CD4-positive, alpha-beta T cell treated with Interleukin-4 for 4 hours (primary cell): Measurements from ENCODE around the gene SCAMP5.

Experiments used
- DNase-seq: peaks from one replicate; pipeline ENCODE4 v3.0.0-alpha.2; 2020

The SCAMP5 gene

DNA sequence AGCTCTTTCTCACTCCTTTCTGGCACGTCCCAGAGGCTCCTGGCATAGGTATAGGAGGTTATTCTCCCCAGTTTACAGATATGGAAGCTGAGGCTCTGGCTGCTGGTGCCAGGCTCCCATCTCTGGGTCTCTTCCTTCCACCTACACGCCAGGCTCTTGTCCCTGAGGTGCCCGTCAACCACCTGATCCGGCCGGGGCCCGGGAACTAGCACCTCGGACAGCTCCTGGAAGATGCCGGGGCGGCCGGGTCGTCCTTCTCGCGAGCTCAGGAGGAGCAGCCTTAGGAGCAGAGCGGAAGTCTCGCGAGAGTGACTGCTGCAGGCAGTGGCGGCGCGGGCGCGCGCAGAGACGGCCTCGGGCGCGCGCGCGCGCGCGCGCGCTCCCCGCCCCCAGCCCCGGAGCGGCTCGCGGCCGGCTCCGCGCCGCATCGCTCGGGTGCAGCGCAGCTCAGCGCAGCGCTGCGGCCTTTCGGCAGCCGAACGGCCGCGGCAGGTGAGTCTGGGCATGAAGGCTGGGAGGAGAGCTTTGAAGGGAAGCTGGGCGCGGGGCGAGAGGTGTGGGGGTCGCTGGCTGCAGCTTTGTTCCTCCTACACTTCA lies at the start of gene SCAMP5:
TSS of gene SCAMP5 (plus strand) at position 382 of the 597 bp plus-strand sequence. CDS start 16,277 bp downstream, outside the sequence.
- peak; percentile 88 for DNase-seq

DNA sequence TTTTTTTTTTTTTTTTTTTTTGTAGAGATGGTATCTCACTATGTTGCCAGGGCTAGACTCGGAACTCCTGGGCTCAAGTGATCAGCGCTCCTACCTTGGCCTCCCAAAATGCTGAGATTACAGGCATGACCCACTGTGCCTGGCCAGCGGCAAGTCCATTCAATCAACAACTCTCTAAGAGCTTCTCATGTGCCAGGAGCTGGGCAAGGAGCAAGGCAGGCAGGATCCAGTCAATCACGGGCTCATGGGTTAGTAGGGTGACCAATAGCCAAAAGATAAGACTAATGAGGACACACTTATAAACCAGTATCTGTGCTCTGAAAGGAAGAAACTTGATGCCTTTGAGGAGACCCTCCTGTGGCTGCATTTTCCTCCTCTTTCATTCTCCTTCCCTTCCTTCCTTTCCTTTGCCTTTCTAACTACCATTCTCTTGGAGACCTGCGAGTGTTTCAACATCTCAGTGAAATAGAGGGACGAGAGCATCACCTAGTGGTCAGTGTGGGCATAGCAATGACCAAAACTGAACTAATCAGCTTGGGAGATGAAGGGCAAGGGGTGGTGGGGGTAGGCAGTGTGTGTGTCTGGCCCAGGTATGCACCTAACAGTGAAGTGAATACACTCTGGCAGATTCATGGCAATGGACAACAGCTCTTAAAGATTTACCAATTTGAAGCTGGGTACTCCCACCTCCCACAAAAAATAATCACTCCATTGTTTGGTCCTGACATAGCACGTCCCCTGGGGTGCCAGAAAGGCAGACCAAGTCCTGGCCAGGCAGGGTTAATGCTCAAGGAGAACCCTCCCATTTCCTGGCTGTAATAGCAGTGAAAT lies 45.1 kb upstream of the SCAMP5 start:
- DNase-seq = peak; percentile 80

DNA sequence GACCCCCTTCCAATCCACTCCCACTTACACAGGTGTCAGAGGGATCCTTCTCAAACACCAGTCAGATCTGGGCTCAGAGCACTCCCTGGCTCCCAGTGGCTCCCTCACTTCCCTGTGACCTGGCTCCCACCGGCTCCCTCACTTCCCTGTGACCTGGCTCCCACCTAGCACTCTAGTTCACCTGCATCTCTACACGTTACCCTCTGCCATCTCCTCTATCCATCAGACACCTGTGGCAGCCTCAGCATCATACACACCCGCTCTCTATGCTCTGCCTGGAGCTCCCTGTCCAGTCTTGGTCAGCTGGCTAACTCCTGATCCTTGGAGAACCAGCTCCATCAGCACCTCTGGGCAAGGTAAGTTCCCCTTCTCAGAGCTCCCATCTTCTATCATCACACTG lies 44.4 kb upstream of the SCAMP5 start:
- DNase-seq = no peak

GRCh38 chr15:74954515-74954914 lies 40.8 kb upstream of the SCAMP5 start:
- DNase-seq = no peak

GRCh38 chr15:74955017-74955416 lies 40.3 kb upstream of the SCAMP5 start:
- no peak for DNase-seq

GRCh38 chr15:74955796-74956647 lies 39.3 kb upstream of the SCAMP5 start:
- peak; percentile 42 for DNase-seq

DNA sequence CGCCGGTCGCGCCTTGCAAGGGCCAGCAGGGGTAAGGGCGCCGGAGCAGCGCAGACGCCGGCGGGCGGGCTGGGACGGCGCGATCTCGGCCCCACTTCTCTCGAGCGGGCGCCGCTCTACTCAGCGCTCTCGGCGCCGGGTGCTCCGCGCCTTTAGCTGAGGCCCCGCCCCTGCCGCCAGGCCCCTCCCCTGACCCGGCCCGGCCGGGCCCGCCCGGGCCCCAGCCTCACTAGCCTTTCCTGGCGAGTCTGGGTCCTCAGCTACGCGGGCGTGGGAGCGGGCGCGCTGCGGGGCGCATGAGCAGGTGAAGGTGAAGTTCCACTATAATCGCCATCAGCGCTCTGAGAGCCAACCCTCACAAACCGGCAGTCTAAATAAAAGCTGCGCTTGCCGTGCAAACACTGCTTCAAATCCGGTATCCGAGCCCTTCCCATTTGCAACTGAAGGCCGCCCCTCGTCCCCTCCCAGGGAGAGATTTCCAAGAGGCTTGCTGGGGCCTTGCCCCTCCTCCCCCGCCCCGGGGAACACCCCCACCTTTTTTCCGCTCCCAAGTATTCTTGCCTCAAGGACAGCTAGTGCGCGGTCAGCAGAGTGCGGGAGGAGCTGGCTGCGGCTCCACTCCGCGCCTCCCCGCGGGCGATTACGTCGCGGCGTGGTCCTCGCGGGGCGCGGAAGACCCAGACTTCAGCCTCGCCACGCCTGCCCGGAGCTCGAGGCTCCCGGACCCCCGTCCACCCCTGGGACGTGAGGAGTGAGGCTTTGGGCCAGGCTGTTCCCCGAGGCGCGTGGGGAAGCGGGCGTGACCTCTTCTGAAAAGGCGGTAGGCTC lies 38.5 kb upstream of the SCAMP5 start, which contains the start of gene RPP25:
TSS of gene RPP25 (minus strand) at position 125 of the 828 bp plus-strand sequence. CDS start 189 bp downstream, outside the sequence.
- peak; percentile 46 for DNase-seq

- DNase-seq = no peak
Observed at GRCh38 chr15:74957476-74958035, 37.8 kb upstream of the SCAMP5 start.

DNA sequence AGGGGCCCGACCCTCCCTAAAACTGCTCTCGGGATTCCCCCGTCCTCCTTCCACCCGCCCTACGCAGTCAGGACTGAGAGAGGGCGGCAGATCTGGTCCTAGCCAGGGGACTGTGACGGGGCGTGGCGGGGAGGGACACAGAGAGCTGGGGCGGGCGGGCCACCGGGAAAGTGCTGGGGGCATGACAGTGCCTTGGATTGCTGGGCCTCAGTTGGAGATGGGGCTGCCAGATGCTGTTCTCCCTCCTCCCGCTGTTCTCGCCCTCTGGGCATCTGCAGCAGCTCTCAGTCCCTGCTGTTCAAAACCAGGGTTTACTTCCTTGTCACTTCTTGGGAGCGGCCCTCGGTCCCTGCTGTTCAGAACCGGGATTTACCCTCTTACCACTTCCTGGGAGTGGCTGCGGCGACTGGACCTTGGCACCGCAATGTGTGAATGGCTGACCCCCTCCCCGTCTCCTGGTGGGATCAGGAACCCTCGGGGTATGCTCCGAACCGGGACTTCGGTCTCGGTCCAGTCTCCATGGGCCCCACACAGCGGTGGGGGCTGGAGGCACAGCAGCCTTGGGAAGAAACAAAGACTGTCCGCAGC lies 36.9 kb upstream of the SCAMP5 start:
- no peak for DNase-seq

DNA sequence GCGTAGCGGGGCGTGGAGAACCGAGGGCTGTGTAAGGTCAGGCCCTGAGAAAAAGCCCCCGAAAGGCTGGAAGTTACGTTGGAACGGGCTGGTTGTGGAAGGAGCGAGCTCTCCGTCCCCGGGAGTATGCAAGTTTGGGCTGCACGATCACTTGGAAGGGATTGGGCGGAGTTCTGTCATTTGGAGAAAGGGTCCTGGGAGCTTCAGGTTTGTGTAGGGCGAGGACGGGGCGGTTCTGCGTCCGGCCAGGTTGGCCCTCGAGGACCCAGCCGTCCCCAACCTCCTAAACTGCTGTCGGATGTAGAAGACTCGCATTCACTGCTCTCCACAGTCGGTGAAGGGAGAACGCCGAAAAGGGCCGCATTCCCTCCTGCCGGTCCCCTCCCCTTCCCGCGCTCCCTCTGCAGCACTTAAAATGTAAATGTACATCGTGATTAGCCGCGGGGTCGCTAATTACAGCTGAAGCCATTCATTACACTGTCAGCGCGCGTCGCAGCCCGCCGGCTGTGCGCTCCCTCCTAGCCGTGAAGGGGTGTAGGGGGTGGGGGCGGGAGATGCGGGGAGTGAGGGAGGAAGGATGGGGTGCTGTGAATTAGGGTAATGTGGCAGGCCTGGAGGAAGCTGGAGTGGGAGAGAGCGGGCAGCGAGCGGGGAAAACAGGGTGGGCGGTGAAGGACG lies 36.3 kb upstream of the SCAMP5 start:
- DNase-seq = no peak

- no peak for DNase-seq
Observed at GRCh38 chr15:74959586-74959939, 35.8 kb upstream of the SCAMP5 start.

- no peak for DNase-seq
Observed at GRCh38 chr15:74960286-74960685, 35.1 kb upstream of the SCAMP5 start.

GRCh38 chr15:74960995-74961588 lies 34.3 kb upstream of the SCAMP5 start:
- DNase-seq = no peak

DNA sequence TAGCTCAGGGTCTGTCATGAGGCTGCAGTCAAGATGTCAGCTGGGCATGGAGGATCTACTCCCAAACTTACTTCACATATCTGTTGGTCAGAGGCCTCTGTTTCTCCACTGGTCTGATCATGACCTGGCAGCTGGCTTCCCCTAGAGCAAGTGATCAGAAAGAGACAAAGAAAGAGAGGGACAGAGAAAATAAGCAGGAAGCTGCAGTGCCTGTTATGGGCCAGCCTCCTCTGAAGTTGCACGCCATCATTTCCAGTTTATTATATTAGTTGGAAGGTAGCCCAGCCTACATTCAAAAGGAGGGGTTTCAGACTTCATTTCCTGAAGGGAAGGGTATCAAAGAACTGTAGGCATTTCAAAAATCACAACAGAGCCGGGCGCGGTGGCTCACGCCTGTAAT lies 33.7 kb upstream of the SCAMP5 start:
- no peak for DNase-seq

DNA sequence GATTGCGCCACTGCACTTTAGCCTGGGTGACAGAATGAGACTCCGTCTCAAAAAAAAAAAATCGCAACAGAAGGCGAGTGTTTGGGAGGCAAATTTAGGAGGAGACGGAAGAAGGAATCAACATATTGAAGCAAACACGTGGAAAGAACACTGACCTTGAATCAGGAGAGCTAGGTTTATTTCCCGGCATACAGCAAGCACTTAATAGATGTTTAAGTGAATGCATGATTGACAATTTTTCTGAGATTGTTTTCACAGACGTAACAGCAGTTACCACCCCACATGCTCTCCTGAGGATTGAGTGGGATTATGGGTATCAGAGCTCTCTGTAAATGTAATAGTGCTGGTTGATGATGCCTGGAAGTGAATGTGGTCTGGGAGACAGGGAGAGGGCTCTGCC lies 33.1 kb upstream of the SCAMP5 start:
- no peak for DNase-seq

DNA sequence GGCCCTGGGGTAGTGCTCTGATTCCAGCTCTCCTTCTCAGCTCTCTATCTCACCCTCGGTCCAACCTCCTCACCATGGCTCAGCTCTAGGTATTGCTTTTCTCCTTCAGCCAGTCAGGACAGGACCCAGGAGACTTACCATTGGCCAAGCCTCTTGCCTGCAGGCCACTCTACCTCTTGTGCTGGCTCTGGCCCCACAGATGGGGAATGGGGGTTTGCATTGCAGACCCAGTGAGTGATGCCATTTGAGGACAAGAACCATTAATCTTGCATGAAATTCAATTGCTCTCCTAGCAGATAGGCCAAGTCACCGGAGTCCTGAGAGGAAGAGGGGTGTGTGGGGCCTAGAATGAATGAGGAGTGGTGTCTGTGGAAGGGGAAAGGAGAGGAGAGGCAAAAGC lies 32.7 kb upstream of the SCAMP5 start:
- no peak for DNase-seq

DNA sequence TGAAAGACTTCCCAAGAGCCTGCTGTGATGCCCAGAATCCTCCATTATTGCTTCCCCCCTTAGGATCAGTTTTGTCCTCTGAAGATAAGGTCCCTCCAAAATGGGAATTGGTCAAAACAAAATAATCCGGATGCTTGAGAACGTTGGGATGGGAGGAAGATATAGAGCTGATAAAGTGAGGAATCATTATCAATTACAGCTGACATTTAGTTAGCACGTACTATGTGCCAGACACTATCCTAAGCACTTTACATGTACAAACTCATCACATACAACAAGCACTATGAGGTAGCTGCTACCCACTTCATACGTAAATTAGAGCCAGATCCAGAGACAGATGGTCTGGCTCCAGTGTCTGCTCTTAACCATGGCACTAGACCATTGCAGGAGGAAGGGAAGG lies 32.1 kb upstream of the SCAMP5 start:
- no peak for DNase-seq

- no peak for DNase-seq
Observed at GRCh38 chr15:74964794-74965193, 30.6 kb upstream of the SCAMP5 start.

DNA sequence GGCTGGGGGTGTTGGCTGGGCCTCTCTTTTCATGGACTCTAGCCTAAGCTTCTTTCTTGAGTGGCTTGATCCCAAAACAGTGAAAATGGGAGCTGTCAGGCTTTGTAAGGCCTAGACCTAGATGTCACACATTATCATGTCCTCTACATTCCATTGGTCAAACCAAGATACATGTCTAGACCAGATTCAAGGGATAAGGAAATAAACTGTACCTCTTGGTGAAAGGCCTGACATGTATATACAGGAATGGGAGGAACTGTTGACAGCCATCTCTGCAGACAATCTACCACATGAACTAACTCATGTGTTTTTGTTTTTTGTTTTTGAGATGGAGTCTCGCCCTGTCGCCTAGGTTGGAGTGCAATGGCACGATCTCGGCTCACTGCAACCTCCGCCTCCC lies 27.7 kb upstream of the SCAMP5 start:
- DNase-seq = no peak

DNA sequence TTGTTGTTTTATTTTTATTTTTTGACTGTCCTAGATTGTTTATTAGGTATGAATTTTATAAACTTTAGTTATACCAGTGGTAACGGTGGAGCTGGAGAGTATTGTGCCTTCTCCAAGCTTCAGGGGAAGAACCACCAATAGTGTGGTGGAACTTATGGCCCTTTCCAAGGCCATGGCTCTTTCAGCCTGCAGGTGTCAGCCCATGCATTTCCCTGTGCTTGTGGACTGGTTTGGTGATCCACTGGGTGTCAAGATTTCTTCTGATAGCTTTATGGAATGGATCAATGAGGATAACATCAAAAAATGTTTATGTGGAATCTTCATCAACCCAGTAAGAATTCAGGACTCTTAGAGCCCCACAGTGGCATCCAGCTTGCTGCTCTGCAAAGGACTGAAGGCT lies 19.2 kb upstream of the SCAMP5 start:
- DNase-seq = no peak

- no peak for DNase-seq
Observed at GRCh38 chr15:74977599-74977998, 17.8 kb upstream of the SCAMP5 start.
